Neural cell (in vitro differentiated cells): ENCODE results near the gene P2RX5.

Source experiments
- CTCF ChIP-seq: fragments of 450-650 bp; IDR thresholded peaks from 2 replicates; pipeline ENCODE4 v1.5.1; 2014; ENCODE audit warnings: antibody characterized with exemption, mild to moderate bottlenecking, moderate library complexity; ENCODE audit not compliant: poor library complexity, severe bottlenecking
- POLR2AphosphoS5 ChIP-seq: IDR thresholded peaks from 2 replicates; pipeline ENCODE4 v1.6.1; 2012
- RAD21 ChIP-seq: fragments of 450-650 bp; conservative IDR thresholded peaks from 2 replicates; pipeline ENCODE4 v1.6.1; 2014; ENCODE audit warnings: antibody characterized with exemption, mild to moderate bottlenecking, moderate library complexity
- REST ChIP-seq: IDR thresholded peaks from 2 replicates; pipeline ENCODE4 v1.6.1; 2012; ENCODE audit warnings: borderline replicate concordance
- SMC3 ChIP-seq: fragments of 450-650 bp; conservative IDR thresholded peaks from 2 replicates; pipeline ENCODE4 v1.6.1; 2014; ENCODE audit warnings: antibody characterized with exemption, mild to moderate bottlenecking, moderate library complexity; ENCODE audit not compliant: poor library complexity
- TAF1 ChIP-seq: IDR thresholded peaks from 2 replicates; pipeline ENCODE4 v1.6.1; 2012; ENCODE audit warnings: low read depth

GRCh38 chr17:3710951-3711383 lies 15.0 kb upstream of the P2RX5 start:
- TF ChIP-seq CTCF (no peak), REST (no peak), SMC3 (no peak), TAF1 (no peak), RAD21 (no peak), POLR2AphosphoS5 (no peak)
